Body of pancreas (tissue), 4 donors: ENCODE data around the gene C9orf78.

Experiments
- CTCF ChIP-seq, 7 experiments: fragments of 450-650 bp in 4 of 7; fragments of 200-600 bp in 3 of 7; sonication (generic) in 3 of 7; IDR thresholded peaks; one replicate each; pipeline ENCODE4 v1.5.1; 2016 to 2019; ENCODE audit warnings: antibody characterized with exemption in 7 of 7
- POLR2A ChIP-seq, 3 donors: fragments of 450-650 bp; IDR thresholded peaks; one replicate each; pipeline ENCODE4 v1.6.1; 2016; ENCODE audit warnings: antibody characterized with exemption in 3 of 3, mild to moderate bottlenecking in 2 of 3

- no peak for TF ChIP-seq CTCF (IDR thresholded peaks at IDR 0.05)
- no peak for TF ChIP-seq POLR2A (IDR thresholded peaks at IDR 0.05)
Observed at GRCh38 chr9:129875687-129876395, 40.8 kb upstream of the C9orf78 start.
